ENCODE measurements around the gene LIPJ. TPM values are rescaled to one million over a fixed set of nuclear protein-coding genes. Genes with fewer than 3 reads are reported as not detected.

LIPJ gene
- total RNA-seq, 1 experiment from 2014 or later: not detected

- Histone ChIP-seq H3K18ac (ENCODE audit: insufficient read length, low read depth, low read length) (no peak overlapping the region), H4K8ac (replicated peaks; ENCODE audit: insufficient read length, low read depth, low read length) (no peak overlapping the region), H2AFZ (ENCODE audit: low read length) (no peak overlapping the region), H3K27me3 (ENCODE audit: insufficient read depth, low read length) (no peaks in the 10 kb centered on the region), H3K4me2 (ENCODE audit: insufficient read depth, insufficient read length, low read length) (no peak overlapping the region), H2BK15ac (ENCODE audit: low read depth, low read length) (no peak overlapping the region), H4K5ac (ENCODE audit: insufficient read length, low read depth, low read length) (no peak overlapping the region), H4K91ac (ENCODE audit: insufficient read length, low read depth, low read length) (no peak overlapping the region), H3T11ph (ENCODE audit: low read length) (no peak overlapping the region), H3K23me2 (ENCODE audit: insufficient read length, low read depth, low read length, poor library complexity, severe bottlenecking) (no peaks in the 10 kb centered on the region), H3K14ac (ENCODE audit: insufficient read depth, low read length) (no peak overlapping the region), H3K9ac (ENCODE audit: extremely low read depth, insufficient read length, low read length) (no peak overlapping the region), H3K23ac (ENCODE audit: insufficient read length, low read depth, low read length) (no peak overlapping the region), H3K9me3 (ENCODE audit: control insufficient read depth, low read depth, low read length) (no peaks in the 10 kb centered on the region), H3K4ac (ENCODE audit: low read depth, low read length) (no peak overlapping the region), H2BK120ac (ENCODE audit: low read depth, low read length, poor library complexity, severe bottlenecking) (no peak overlapping the region), H2BK20ac (ENCODE audit: low read depth, low read length, poor library complexity, severe bottlenecking) (no peak overlapping the region), H3K79me2 (ENCODE audit: insufficient read depth, low read length) (no peaks in the 10 kb centered on the region), H3K79me1 (ENCODE audit: insufficient read depth, low read depth, low read length, poor library complexity, severe bottlenecking) (no peaks in the 10 kb centered on the region), H2AK5ac (ENCODE audit: insufficient read length, low read length) (no peak overlapping the region), H3K56ac (ENCODE audit: insufficient read length, low read depth, low read length) (no peak overlapping the region), H3K4me1 (ENCODE audit: insufficient read depth, low read length) (no peaks in the 10 kb centered on the region), H3K27ac (ENCODE audit: insufficient read length, low read depth, low read length) (no peak overlapping the region), H2BK5ac (ENCODE audit: insufficient read length, low read length) (no peak overlapping the region), H2BK12ac (ENCODE audit: insufficient read length, low read depth, low read length) (no peak overlapping the region), H4K20me1 (ENCODE audit: control insufficient read depth, insufficient read depth, insufficient read length) (no peaks in the 10 kb centered on the region)
- Mint-ChIP-seq H3K27ac (no peak overlapping the region), H3K27me3 (ENCODE audit: low read depth) (no peaks in the 10 kb centered on the region), H3K4me3 (no peak overlapping the region), H3K4me1 (no peaks in the 10 kb centered on the region), H3K36me3 (ENCODE audit: insufficient read depth in 1 of 3, low read depth in 3 of 3) (no peaks in the 10 kb centered on the region), H3K9me3 (no peaks in the 10 kb centered on the region; a peak in 1 of 5 replicates)
- WGBS (ENCODE audit: extremely low coverage, insufficient read length, low lambda C conversion rate): no CpG with 5 or more reads among the region's 1 CpG
- no peak for DNase-seq
- TF ChIP-seq CTCF (conservative IDR thresholded peaks at IDR 0.05): no peak
Measured at GRCh38 chr10:88617772-88618300, 31.3 kb downstream of the LIPJ start.
